Small intestine (tissue), 7 donors: ENCODE data around the gene SNTN. TPM values are rescaled to one million over a fixed set of nuclear protein-coding genes. Genes with fewer than 3 reads are reported as not detected.

Experiments
- DNase-seq, 2 donors: peaks; one replicate each; pipeline versions ENCODE4 v3.0.0 to v3.0.0-alpha.2; 2013
- FAIRE-seq: peaks from 2 replicates; lab custom pipeline; 2012; peaks lifted over from hg19 to GRCh38; lab: Jason Lieb, UNC
- H3K27ac ChIP-seq, 3 donors: one replicate each; pipeline ENCODE4 v1.5.1; 2013; ENCODE audit warnings: low read length in 2 of 3, mild to moderate bottlenecking in 2 of 3, control low read depth in 1 of 3, inconsistent platforms in 1 of 3, low read depth in 1 of 3, moderate library complexity in 1 of 3
- H3K27me3 ChIP-seq, 3 donors: one replicate each; pipeline ENCODE4 v1.6.1; 2013; ENCODE audit warnings: low read length in 3 of 3, inconsistent platforms in 1 of 3; ENCODE audit not compliant: control insufficient read depth in 3 of 3, insufficient read depth in 3 of 3
- H3K36me3 ChIP-seq, 3 donors: one replicate each; pipeline ENCODE4 v1.6.1; 2013; ENCODE audit warnings: low read length in 3 of 3, inconsistent platforms in 1 of 3, low read depth in 1 of 3, mild to moderate bottlenecking in 1 of 3, moderate library complexity in 1 of 3; ENCODE audit not compliant: control insufficient read depth in 3 of 3, insufficient read depth in 2 of 3
- H3K4me1 ChIP-seq, 3 donors: one replicate each; pipeline ENCODE4 v1.6.1; 2013; ENCODE audit warnings: low read length in 2 of 3, inconsistent platforms in 1 of 3, low read depth in 1 of 3, mild to moderate bottlenecking in 1 of 3, moderate library complexity in 1 of 3; ENCODE audit not compliant: control insufficient read depth in 3 of 3, insufficient read depth in 2 of 3
- H3K4me3 ChIP-seq, 3 donors: one replicate each; pipeline ENCODE4 v1.5.1; 2013; ENCODE audit warnings: low read length in 3 of 3, control low read depth in 1 of 3, inconsistent platforms in 1 of 3, low read depth in 1 of 3, mild to moderate bottlenecking in 1 of 3, moderate library complexity in 1 of 3
- H3K9me3 ChIP-seq, 2 donors: one replicate each; pipeline ENCODE4 v1.6.1; 2013; ENCODE audit warnings: low read depth in 1 of 2, low read length in 1 of 2; ENCODE audit not compliant: control insufficient read depth in 2 of 2, insufficient read depth in 1 of 2
- WGBS, 3 donors: extraction: QIAGEN DNeasy Blood & Tissue Kit; methylation state at CpG; one replicate each; pipeline ENCODE4 v1.1.7; 2013; 5-methylcytosine and 5-hydroxymethylcytosine counted together
- polyA plus RNA-seq, 4 donors: library from polyadenylated mRNA; stranded (reverse) in 3 of 4; unstranded in 1 of 4; fragments of 200-250 nt in 3 of 4; fragments of 120-200 nt in 1 of 4; gene quantifications; one replicate each; pipeline versions ENCODE4 v1.2.1 to v1.2.3, GENCODE V29; 2013
- donor health status: healthy with polysubstance abuse.
- donor health status: control.
- donor health status: control.
- donor health status: Bipolar disorder and iron deficiency.
- donor health status: healthy.

Gene SNTN
- polyA plus RNA-seq, 4 donors, result 0.04 to 0.09 TPM; not detected in 2

- FAIRE-seq, result no peak
- H3K9me3 ChIP-seq, result no peaks in the 10 kb centered on the region
- WGBS, 3 donors, result 83 to 94% (median 86%) methylated on average over 3 of the region's 3 CpGs
- no peak overlapping the region for H3K4me3 ChIP-seq
- H3K4me1 ChIP-seq, result no peaks in the 10 kb centered on the region
- H3K36me3 ChIP-seq, result no peaks in the 10 kb centered on the region
- no peak overlapping the region for H3K27ac ChIP-seq
- DNase-seq, result no peak
- H3K27me3 ChIP-seq, result no peaks in the 10 kb centered on the region
Observed at GRCh38 chr3:63709576-63709975, 57.1 kb downstream of the SNTN start.

Other genes with a start within 250 kb of the SNTN start
- gene C3orf49, start 166.6 kb downstream of the SNTN start, polyA plus RNA-seq, result under 1 TPM in 1 of 4 donors, not detected in 3; 0.21 TPM
- 100 to 1,000 TPM in 1 of 4 donors, 10 to 100 TPM in 3; 74.4 to 114 (median 85.4) TPM for gene THOC7, start 211.1 kb downstream of the SNTN start, polyA plus RNA-seq
- gene ATXN7, start 211.2 kb downstream of the SNTN start, polyA plus RNA-seq, result 10 to 100 TPM in 1 of 4 donors, 1 to 10 TPM in 3; 2.4 to 17.0 (median 5.3) TPM